Hepatocyte (in vitro differentiated cells): ENCODE measurements around the gene THEM5. TPM values are rescaled to one million over a fixed set of nuclear protein-coding genes. Genes with fewer than 3 reads are reported as not detected.

Experiments used
- DNase-seq: peaks from one replicate; pipeline ENCODE4 v3.0.0-alpha.2; 2016; ENCODE audit warnings: low spot score
- H2AFZ ChIP-seq: fragments of 200-600 bp; sonication (generic); 2 replicates; pipeline ENCODE4 v1.6.0; 2016; ENCODE audit warnings: antibody characterized with exemption, mild to moderate bottlenecking
- H3K27ac ChIP-seq: fragments of 200-600 bp; sonication (generic); 2 replicates; pipeline ENCODE4 v1.5.1; 2016; ENCODE audit warnings: mild to moderate bottlenecking
- H3K27me3 ChIP-seq: fragments of 200-600 bp; sonication (generic); 2 replicates; pipeline ENCODE4 v1.6.1; 2016
- H3K36me3 ChIP-seq: fragments of 200-600 bp; sonication (generic); replicated peaks from 2 replicates; pipeline ENCODE4 v1.5.1; 2016; ENCODE audit warnings: low read depth; ENCODE audit not compliant: insufficient read depth
- H3K4me1 ChIP-seq: fragments of 200-600 bp; sonication (generic); 2 replicates; pipeline ENCODE4 v1.5.1; 2016; ENCODE audit warnings: mild to moderate bottlenecking, moderate library complexity; ENCODE audit not compliant: insufficient read depth
- H3K4me2 ChIP-seq: fragments of 200-600 bp; sonication (generic); 2 replicates; pipeline ENCODE4 v1.6.0; 2016
- H3K4me3 ChIP-seq: fragments of 200-600 bp; sonication (generic); 2 replicates; pipeline ENCODE4 v1.5.1; 2016; ENCODE audit warnings: mild to moderate bottlenecking
- H3K79me2 ChIP-seq: fragments of 200-600 bp; sonication (generic); 2 replicates; pipeline ENCODE4 v1.6.0; 2017; ENCODE audit warnings: mild to moderate bottlenecking
- H3K9me2 ChIP-seq: fragments of 200-600 bp; sonication (generic); replicated peaks from 2 replicates; pipeline ENCODE4 v1.6.0; 2017; ENCODE audit warnings: mild to moderate bottlenecking; ENCODE audit not compliant: insufficient read depth
- H3K9me3 ChIP-seq: fragments of 200-600 bp; sonication (generic); 2 replicates; pipeline ENCODE4 v1.5.1; 2016; ENCODE audit warnings: low read depth, mild to moderate bottlenecking
- H4K20me1 ChIP-seq: fragments of 200-600 bp; sonication (generic); 2 replicates; pipeline ENCODE4 v1.6.0; 2016; ENCODE audit warnings: mild to moderate bottlenecking; ENCODE audit not compliant: insufficient read depth, poor library complexity, severe bottlenecking
- EZH2 ChIP-seq: fragments of 200-600 bp; sonication (generic); IDR thresholded peaks from 2 replicates; pipeline ENCODE4 v1.6.1; 2016; ENCODE audit warnings: antibody characterized with exemption, mild to moderate bottlenecking, borderline replicate concordance
- EZH2phosphoT487 ChIP-seq: fragments of 200-600 bp; sonication (generic); IDR thresholded peaks from one replicate; pipeline ENCODE4 v1.6.1; 2018; ENCODE audit warnings: antibody characterized with exemption, mild to moderate bottlenecking, low read depth, moderate library complexity; ENCODE audit not compliant: unreplicated experiment, severe bottlenecking
- WGBS: methylation state at CpG from one replicate; pipeline ENCODE4 v1.1.6; 2016; ENCODE audit warnings: low lambda C conversion rate; ENCODE audit errors: missing lambda C conversion rate; 5-methylcytosine and 5-hydroxymethylcytosine counted together
- polyA plus RNA-seq: library from polyadenylated mRNA; unstranded; fragments of >200 nt; fragmentation: Nextera tagmentation; extraction: Ambion mirVana; gene quantifications from 2 replicates; pipeline ENCODE4 v1.2.1, GENCODE V29; 2016
- total RNA-seq: library from RNA; depleted of rRNA; stranded (reverse); fragments of >200 nt; gene quantifications from 2 replicates; pipeline ENCODE4 v1.2.3, GENCODE V29; 2014
- TF ChIP-seq, protein P1 (sequence below): fragments of 200-600 bp; sonication (generic); IDR thresholded peaks from 2 replicates; pipeline ENCODE4 v1.5.1; 2016; ENCODE audit warnings: antibody characterized with exemption, mild to moderate bottlenecking; ENCODE audit not compliant: poor library complexity

THEM5 gene
- total and polyA plus RNA-seq, 2 experiments from 2014 or later: 0.21 TPM; not detected in 1

- Histone ChIP-seq H3K9me3 (no peaks in the 10 kb centered on the region), H2AFZ (no peak overlapping the region), H3K4me3 (no peak overlapping the region), H3K79me2 (no peaks in the 10 kb centered on the region), H3K27me3 (no peaks in the 10 kb centered on the region), H3K4me2 (no peak overlapping the region), H3K9me2 (no peaks in the 10 kb centered on the region), H3K4me1 (no peaks in the 10 kb centered on the region), H3K27ac (no peak overlapping the region), H3K36me3 (no peaks in the 10 kb centered on the region), H4K20me1 (no peaks in the 10 kb centered on the region)
- TF ChIP-seq EZH2: no peak
- TF ChIP-seq, protein P1, sequence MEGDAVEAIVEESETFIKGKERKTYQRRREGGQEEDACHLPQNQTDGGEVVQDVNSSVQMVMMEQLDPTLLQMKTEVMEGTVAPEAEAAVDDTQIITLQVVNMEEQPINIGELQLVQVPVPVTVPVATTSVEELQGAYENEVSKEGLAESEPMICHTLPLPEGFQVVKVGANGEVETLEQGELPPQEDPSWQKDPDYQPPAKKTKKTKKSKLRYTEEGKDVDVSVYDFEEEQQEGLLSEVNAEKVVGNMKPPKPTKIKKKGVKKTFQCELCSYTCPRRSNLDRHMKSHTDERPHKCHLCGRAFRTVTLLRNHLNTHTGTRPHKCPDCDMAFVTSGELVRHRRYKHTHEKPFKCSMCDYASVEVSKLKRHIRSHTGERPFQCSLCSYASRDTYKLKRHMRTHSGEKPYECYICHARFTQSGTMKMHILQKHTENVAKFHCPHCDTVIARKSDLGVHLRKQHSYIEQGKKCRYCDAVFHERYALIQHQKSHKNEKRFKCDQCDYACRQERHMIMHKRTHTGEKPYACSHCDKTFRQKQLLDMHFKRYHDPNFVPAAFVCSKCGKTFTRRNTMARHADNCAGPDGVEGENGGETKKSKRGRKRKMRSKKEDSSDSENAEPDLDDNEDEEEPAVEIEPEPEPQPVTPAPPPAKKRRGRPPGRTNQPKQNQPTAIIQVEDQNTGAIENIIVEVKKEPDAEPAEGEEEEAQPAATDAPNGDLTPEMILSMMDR: no peak
- TF ChIP-seq EZH2phosphoT487: no peak
- DNase-seq: no peak
- WGBS: 86% methylated on average over 12 of the region's 12 CpGs
Observed at GRCh38 chr1:151819227-151819835, 34.2 kb downstream of the THEM5 start.

DNA sequence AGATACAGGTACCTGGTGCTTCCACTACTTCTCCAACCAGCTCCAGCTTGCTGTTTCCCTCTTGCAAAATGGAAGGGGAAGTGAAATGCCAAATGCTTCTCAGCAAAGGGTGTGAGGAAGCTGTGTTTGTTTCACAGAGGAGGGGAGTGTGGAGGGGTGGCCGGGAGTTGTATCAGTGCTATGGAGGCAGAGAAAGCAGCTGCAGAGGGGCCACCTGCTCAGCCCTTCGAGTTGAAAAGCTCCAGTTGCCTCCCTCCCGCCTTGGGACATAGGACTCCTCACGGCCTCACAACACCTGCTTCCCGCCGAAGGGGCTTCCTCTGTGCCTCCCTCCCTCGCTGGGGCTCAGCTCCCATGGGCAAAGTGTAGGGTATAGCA lies 36.2 kb downstream of the THEM5 start:
- DNase-seq: no peak
- H3K36me3 ChIP-seq: no peaks in the 10 kb centered on the region

GRCh38 chr1:151816548-151817352 lies 36.8 kb downstream of the THEM5 start:
- no peak for DNase-seq
- Histone ChIP-seq H3K4me3 (no peak overlapping the region), H3K27me3 (no peaks in the 10 kb centered on the region), H3K36me3 (no peaks in the 10 kb centered on the region), H3K4me2 (no peak overlapping the region), H3K9me2 (no peaks in the 10 kb centered on the region), H3K9me3 (no peaks in the 10 kb centered on the region), H2AFZ (no peak overlapping the region), H3K27ac (no peak overlapping the region), H3K79me2 (no peaks in the 10 kb centered on the region), H4K20me1 (no peaks in the 10 kb centered on the region), H3K4me1 (no peaks in the 10 kb centered on the region)
- TF ChIP-seq, protein P1: no peak
- TF ChIP-seq EZH2: no peak
- TF ChIP-seq EZH2phosphoT487: no peak
- WGBS: 77% methylated on average over 26 of the region's 26 CpGs

More for the DNA sequence above, 36.2 kb downstream of the THEM5 start:
- Histone ChIP-seq H3K27me3 (no peaks in the 10 kb centered on the region), H4K20me1 (no peaks in the 10 kb centered on the region), H3K4me3 (no peak overlapping the region), H3K4me2 (no peak overlapping the region), H3K27ac (no peak overlapping the region), H3K9me2 (no peaks in the 10 kb centered on the region), H3K9me3 (no peaks in the 10 kb centered on the region), H3K79me2 (no peaks in the 10 kb centered on the region), H2AFZ (no peak overlapping the region), H3K4me1 (no peaks in the 10 kb centered on the region)
- no peak for TF ChIP-seq EZH2
- TF ChIP-seq, protein P1: no peak
- TF ChIP-seq EZH2phosphoT487: no peak
- WGBS: 93% methylated on average over 6 of the region's 7 CpGs
